H9 (cell line): ENCODE data around the gene ST14. TPM values are rescaled to one million over a fixed set of nuclear protein-coding genes. Genes with fewer than 3 reads are reported as not detected.
"Not testable (repeated sequence)": the region's sequence is repeated elsewhere in the genome, so short reads cannot be mapped to it uniquely, and the experiment has no call there.

Experiments used
- DNase-seq: peaks from one replicate; pipeline ENCODE4 v3.0.0-alpha.2; 2017
- H2AFZ ChIP-seq: one replicate; pipeline ENCODE4 v1.6.1; 2013; ENCODE audit warnings: mild to moderate bottlenecking, low read length, control low read depth, moderate library complexity
- H2AK5ac ChIP-seq: 2 replicates; pipeline ENCODE4 v1.6.1; 2013; ENCODE audit warnings: low read length, control low read depth, mixed read lengths; ENCODE audit not compliant: insufficient read length
- H2BK120ac ChIP-seq: one replicate; pipeline ENCODE4 v1.6.1; 2013; ENCODE audit warnings: low read depth, mild to moderate bottlenecking, low read length, control low read depth, inconsistent platforms; ENCODE audit not compliant: poor library complexity, severe bottlenecking
- H2BK12ac ChIP-seq: 2 replicates; pipeline ENCODE4 v1.6.1; 2013; ENCODE audit warnings: low read length, control low read depth, mixed read lengths, low read depth; ENCODE audit not compliant: insufficient read length
- H2BK15ac ChIP-seq: 2 replicates; pipeline ENCODE4 v1.6.1; 2013; ENCODE audit warnings: low read depth, low read length, control low read depth
- H2BK20ac ChIP-seq: one replicate; pipeline ENCODE4 v1.6.1; 2013; ENCODE audit warnings: low read depth, mild to moderate bottlenecking, low read length, control low read depth, inconsistent platforms; ENCODE audit not compliant: poor library complexity, severe bottlenecking
- H2BK5ac ChIP-seq: 2 replicates; pipeline ENCODE4 v1.6.1; 2013; ENCODE audit warnings: low read length, control low read depth, mixed read lengths; ENCODE audit not compliant: insufficient read length
- H3K14ac ChIP-seq: 2 replicates; pipeline ENCODE4 v1.6.1; 2013; ENCODE audit warnings: low read length, control low read depth; ENCODE audit not compliant: insufficient read depth
- H3K18ac ChIP-seq: 2 replicates; pipeline ENCODE4 v1.6.1; 2013; ENCODE audit warnings: low read depth, mild to moderate bottlenecking, mixed read lengths, low read length, control low read depth; ENCODE audit not compliant: insufficient read length
- H3K23ac ChIP-seq: 2 replicates; pipeline ENCODE4 v1.6.1; 2013; ENCODE audit warnings: low read length, control low read depth, mixed read lengths, low read depth; ENCODE audit not compliant: insufficient read length
- H3K23me2 ChIP-seq: 2 replicates; pipeline ENCODE4 v1.6.1; 2013; ENCODE audit warnings: low read depth, mild to moderate bottlenecking, mixed read lengths, low read length, control low read depth; ENCODE audit not compliant: insufficient read length, poor library complexity, severe bottlenecking
- H3K27ac ChIP-seq: 2 replicates; pipeline ENCODE4 v1.5.1; 2013; ENCODE audit warnings: low read length, control low read depth, mixed read lengths, low read depth; ENCODE audit not compliant: insufficient read length
- H3K27me3 ChIP-seq: 2 replicates; pipeline ENCODE4 v1.6.1; 2013; ENCODE audit warnings: low read length, control low read depth, inconsistent platforms; ENCODE audit not compliant: insufficient read depth
- H3K4ac ChIP-seq: 2 replicates; pipeline ENCODE4 v1.6.1; 2013; ENCODE audit warnings: low read depth, mild to moderate bottlenecking, control low read depth, inconsistent platforms, low read length, moderate library complexity
- H3K4me1 ChIP-seq: 2 replicates; pipeline ENCODE4 v1.6.1; 2013; ENCODE audit warnings: low read length, control low read depth, inconsistent platforms; ENCODE audit not compliant: insufficient read depth
- H3K4me2 ChIP-seq: 2 replicates; pipeline ENCODE4 v1.6.1; 2013; ENCODE audit warnings: low read length, control low read depth, mixed read lengths; ENCODE audit not compliant: insufficient read length, insufficient read depth
- H3K56ac ChIP-seq: 2 replicates; pipeline ENCODE4 v1.6.1; 2013; ENCODE audit warnings: low read depth, mild to moderate bottlenecking, mixed read lengths, low read length, control low read depth; ENCODE audit not compliant: insufficient read length
- H3K79me1 ChIP-seq: 2 replicates; pipeline ENCODE4 v1.6.1; 2013; ENCODE audit warnings: low read depth, mild to moderate bottlenecking, moderate library complexity, low read length, control low read depth, inconsistent platforms; ENCODE audit not compliant: insufficient read depth, poor library complexity, severe bottlenecking
- H3K79me2 ChIP-seq: 2 replicates; pipeline ENCODE4 v1.6.1; 2013; ENCODE audit warnings: low read length, control low read depth, inconsistent platforms; ENCODE audit not compliant: insufficient read depth
- H3K9ac ChIP-seq: 2 replicates; pipeline ENCODE4 v1.6.1; 2013; ENCODE audit warnings: low read length, control low read depth, mixed read lengths; ENCODE audit not compliant: insufficient read length; ENCODE audit errors: extremely low read depth
- H3K9me3 ChIP-seq: one replicate; pipeline ENCODE4 v1.6.1; 2013; ENCODE audit warnings: low read depth, low read length, inconsistent platforms; ENCODE audit not compliant: control insufficient read depth
- H3T11ph ChIP-seq: one replicate; pipeline ENCODE4 v1.6.1; 2013; ENCODE audit warnings: mild to moderate bottlenecking, low read length, control low read depth, inconsistent platforms
- H4K20me1 ChIP-seq: one replicate; pipeline ENCODE4 v1.6.1; 2013; ENCODE audit not compliant: control insufficient read depth, insufficient read length, insufficient read depth
- H4K5ac ChIP-seq: 2 replicates; pipeline ENCODE4 v1.6.1; 2013; ENCODE audit warnings: low read depth, mild to moderate bottlenecking, mixed read lengths, low read length, control low read depth; ENCODE audit not compliant: insufficient read length
- H4K8ac ChIP-seq: replicated peaks from 2 replicates; pipeline ENCODE4 v1.6.1; 2013; ENCODE audit warnings: low read length, control low read depth, mixed read lengths, low read depth; ENCODE audit not compliant: insufficient read length
- H4K91ac ChIP-seq: 2 replicates; pipeline ENCODE4 v1.6.1; 2013; ENCODE audit warnings: low read depth, mild to moderate bottlenecking, moderate library complexity, mixed read lengths, low read length, control low read depth; ENCODE audit not compliant: insufficient read length
- H3K27ac Mint-ChIP-seq, 3 experiments: 2 replicates in 2 of 3; 3 replicates in 1 of 3; pipeline ENCODE4 v1.8.0; 2020 to 2021; ENCODE audit warnings: mixed read lengths in 3 of 3, mild to moderate bottlenecking in 1 of 3, moderate library complexity in 1 of 3
- H3K27me3 Mint-ChIP-seq: 2 replicates; pipeline ENCODE4 v1.8.0; 2021; ENCODE audit warnings: low read depth, mild to moderate bottlenecking, moderate library complexity, mixed read lengths
- H3K36me3 Mint-ChIP-seq, 3 experiments: 2 replicates in 2 of 3; 3 replicates in 1 of 3; pipeline ENCODE4 v1.8.0; 2020 to 2021; ENCODE audit warnings: low read depth in 3 of 3, mixed read lengths in 3 of 3; ENCODE audit not compliant: insufficient read depth in 1 of 3
- H3K4me1 Mint-ChIP-seq, 2 experiments: 2 replicates each; pipeline ENCODE4 v1.8.0; 2020; ENCODE audit warnings: mixed read lengths in 2 of 2
- H3K4me3 Mint-ChIP-seq, 2 experiments: 2 replicates in 1 of 2; 3 replicates in 1 of 2; pipeline ENCODE4 v1.8.0; 2020 to 2021; ENCODE audit warnings: mild to moderate bottlenecking in 2 of 2, mixed read lengths in 2 of 2, moderate library complexity in 1 of 2
- H3K9me3 Mint-ChIP-seq, 2 experiments: 2 replicates in 1 of 2; 3 replicates in 1 of 2; pipeline ENCODE4 v1.8.0; 2020; ENCODE audit warnings: mild to moderate bottlenecking in 2 of 2, mixed read lengths in 2 of 2, moderate library complexity in 1 of 2
- WGBS: extraction: QIAGEN DNeasy Blood & Tissue Kit; methylation state at CpG from one replicate; pipeline ENCODE4 v1.1.7; 2013; ENCODE audit warnings: missing lambda C conversion rate, low lambda C conversion rate, mixed read lengths; ENCODE audit not compliant: insufficient read length; ENCODE audit errors: extremely low coverage; 5-methylcytosine and 5-hydroxymethylcytosine counted together
- total RNA-seq: library from RNA; stranded (reverse); gene quantifications from 2 replicates; pipeline ENCODE4 v1.2.1, GENCODE V29; 2021

Gene ST14
- total RNA-seq, 1 experiment from 2014 or later: 22.4 TPM

GRCh38 chr11:130251763-130252162, 92.2 kb downstream of the ST14 start:
- not testable (repeated sequence) for H4K8ac ChIP-seq, H2BK5ac ChIP-seq, H3K9ac ChIP-seq, H3K79me1 ChIP-seq, H3K9me3 ChIP-seq, H2BK120ac ChIP-seq, H3K4me3 Mint-ChIP-seq, H3K18ac ChIP-seq, H2BK20ac ChIP-seq, H3K27me3 ChIP-seq, H3K27me3 Mint-ChIP-seq, H3K9me3 Mint-ChIP-seq, H4K5ac ChIP-seq, H3K4me2 ChIP-seq, H4K91ac ChIP-seq, H3K4me1 ChIP-seq, H2AFZ ChIP-seq, H3T11ph ChIP-seq, DNase-seq, H3K14ac ChIP-seq, H2BK12ac ChIP-seq, H3K27ac Mint-ChIP-seq, H4K20me1 ChIP-seq, H3K79me2 ChIP-seq, H3K27ac ChIP-seq, H3K23me2 ChIP-seq, H2AK5ac ChIP-seq, H3K23ac ChIP-seq, H3K4ac ChIP-seq, H2BK15ac ChIP-seq, H3K56ac ChIP-seq
- no CpG with 5 or more reads among the region's 1 CpG for WGBS
- Mint-ChIP-seq H3K4me1 (peaks cover 27 to 28% of the 10 kb centered on the region in 2 experiments), H3K36me3 (peaks cover 20 to 33% (median 28%) of the 10 kb centered on the region in 3 experiments)

Other genes with a start within 250 kb of the ST14 start
- gene PRDM10, start 156.9 kb upstream of the ST14 start, total RNA-seq: 7.7 and 9.6 TPM in 2 replicates
- gene APLP2, start 89.9 kb upstream of the ST14 start, total RNA-seq: 323 and 328 TPM in 2 replicates
- gene ZBTB44, start 155.1 kb downstream of the ST14 start, total RNA-seq: 67.7 and 68.3 TPM in 2 replicates